H1 (cell line): Measurements from ENCODE around the gene ALDOA. TPM values are rescaled to one million over a fixed set of nuclear protein-coding genes. Genes with fewer than 3 reads are reported as not detected.

Source experiments
- CHD7 ChIP-seq: fragments of 300-600 bp; sonication (generic); IDR thresholded peaks from 2 replicates; pipeline ENCODE4 v1.7.1; 2012; ENCODE audit warnings: low read length, moderate library complexity, mild to moderate bottlenecking, inconsistent platforms; ENCODE audit not compliant: insufficient replicate concordance
- PHF8 ChIP-seq: fragments of 200-600 bp; sonication (generic); conservative IDR thresholded peaks from 2 replicates; pipeline ENCODE4 v1.7.1; 2012; ENCODE audit warnings: low read depth, mild to moderate bottlenecking, inconsistent platforms, low read length, moderate library complexity
- SIX5 ChIP-seq: IDR thresholded peaks from 2 replicates; pipeline ENCODE4 v1.6.1; 2011; ENCODE audit warnings: mild to moderate bottlenecking, low read depth, low read length
- TEAD4 ChIP-seq: IDR thresholded peaks from 2 replicates; pipeline ENCODE4 v1.6.1; 2012; ENCODE audit warnings: low read depth, low read length, inconsistent platforms, mixed read lengths
- polyA plus RNA-seq, 7 experiments: library from polyadenylated mRNA; depleted of rRNA in 3 of 7; stranded (reverse) in 5 of 7; unstranded in 2 of 7; fragments of >200 nt in 5 of 7; fragments of 200-250 nt in 2 of 7; gene quantifications; 1 replicate in 5 of 7; 2 replicates in 1 of 7; 4 replicates in 1 of 7; pipeline versions ENCODE4 v1.2.1 to v1.2.3, GENCODE V29; 2011 to 2013; ENCODE audit warnings: missing spikeins in 2 of 7, mixed read lengths in 2 of 7
- total RNA-seq: library from RNA; stranded (reverse); fragmentation: NEBNext Ultra II Directional; extraction: Animal tissue kit (Norgen Biotek cat#: 25700); gene quantifications from 2 replicates; pipeline ENCODE4 v1.2.1, GENCODE V29; 2021

ALDOA gene
- total and polyA plus RNA-seq, 2 of the 8 experiments (the other 6 are each of a cell fraction or from before 2014, with no cell fraction given): 1,072 to 1,083 TPM

GRCh38 chr16:30078744-30079143 is 13.2 kb downstream of the ALDOA start (continued):
- no peak for TF ChIP-seq CHD7
- TF ChIP-seq SIX5: no peak
- no peak for TF ChIP-seq TEAD4
- TF ChIP-seq PHF8: no peak
